HepG2 (cell line): Measurements from ENCODE around the gene ZNF367. TPM values are rescaled to one million over a fixed set of nuclear protein-coding genes. Genes with fewer than 3 reads are reported as not detected.
A peak's percentile ranks its signal among the peaks of the same experiment; 100 is the strongest.

ENCODE experiments used
- CHD2 ChIP-seq: IDR thresholded peaks from 2 replicates; pipeline ENCODE4 v1.6.1; 2011; ENCODE audit warnings: low read depth, low read length, improper control_type of control experiment
- HNRNPLL ChIP-seq: fragments of 200-400 bp; formaldehyde crosslinking; IDR thresholded peaks from 2 replicates; pipeline ENCODE4 v1.6.1; 2017; ENCODE audit warnings: mild to moderate bottlenecking, low read depth, low read length; ENCODE audit not compliant: poor library complexity, severe bottlenecking
- KAT7 ChIP-seq: IDR thresholded peaks from 2 replicates; pipeline ENCODE4 v1.6.1; 2018; ENCODE audit warnings: borderline replicate concordance, missing compliant biosample characterization
- KAT8 ChIP-seq: IDR thresholded peaks from 2 replicates; pipeline ENCODE4 v1.6.1; 2016; ENCODE audit warnings: missing genetic modification reagents, missing compliant biosample characterization
- KDM5B ChIP-seq: sonication (generic); formaldehyde crosslinking; IDR thresholded peaks from 2 replicates; pipeline ENCODE4 v1.4.0; 2020; ENCODE audit warnings: missing genetic modification reagents, mild to moderate bottlenecking, borderline replicate concordance
- KLF13 ChIP-seq: sonication (generic); formaldehyde crosslinking; IDR thresholded peaks from 2 replicates; pipeline ENCODE4 v1.4.0; 2020; ENCODE audit warnings: mild to moderate bottlenecking, missing genetic modification reagents
- PRPF4 ChIP-seq: fragments of 200-400 bp; formaldehyde crosslinking; IDR thresholded peaks from 2 replicates; pipeline ENCODE4 v1.6.1; 2016; ENCODE audit warnings: low read length, low read depth; ENCODE audit not compliant: poor library complexity, severe bottlenecking
- SNAI1 ChIP-seq: sonication (generic); formaldehyde crosslinking; IDR thresholded peaks from 2 replicates; pipeline ENCODE4 v1.5.0; 2020; ENCODE audit warnings: mild to moderate bottlenecking, missing genetic modification reagents, borderline replicate concordance
- ZBTB40 ChIP-seq, 2 experiments: fragments of 450-650 bp in 1 of 2; sonication (generic) in 1 of 2; formaldehyde crosslinking in 1 of 2; IDR thresholded peaks; 2 replicates each; pipeline versions ENCODE4 v1.6.1 to v1.8.0; 2016 to 2022; ENCODE audit warnings: antibody characterized with exemption in 1 of 2, mild to moderate bottlenecking in 1 of 2, missing genetic modification reagents in 1 of 2
- ZNF101 ChIP-seq: sonication (generic); formaldehyde crosslinking; IDR thresholded peaks from 2 replicates; pipeline ENCODE4 v1.4.0; 2020; ENCODE audit warnings: mild to moderate bottlenecking, low read depth, missing genetic modification reagents, borderline replicate concordance
- ZNF329 ChIP-seq: sonication (generic); formaldehyde crosslinking; IDR thresholded peaks from 2 replicates; pipeline ENCODE4 v1.9.0; 2021; ENCODE audit warnings: low read depth, mild to moderate bottlenecking, missing genetic modification reagents
- ZNF383 ChIP-seq: sonication (generic); formaldehyde crosslinking; IDR thresholded peaks from 2 replicates; pipeline ENCODE4 v1.4.0; 2020; ENCODE audit warnings: missing genetic modification reagents, mild to moderate bottlenecking, borderline replicate concordance
- ZNF431 ChIP-seq: sonication (generic); formaldehyde crosslinking; IDR thresholded peaks from 2 replicates; pipeline ENCODE4 v1.9.0; 2022; ENCODE audit warnings: missing genetic modification reagents, low read depth, mild to moderate bottlenecking, borderline replicate concordance
- ZNF451 ChIP-seq: sonication (generic); formaldehyde crosslinking; IDR thresholded peaks from 2 replicates; pipeline ENCODE4 v1.5.0; 2020; ENCODE audit warnings: mild to moderate bottlenecking, missing genetic modification reagents
- ZNF501 ChIP-seq: sonication (generic); formaldehyde crosslinking; IDR thresholded peaks from 2 replicates; pipeline ENCODE4 v1.5.1; 2020; ENCODE audit warnings: mild to moderate bottlenecking, moderate library complexity, missing genetic modification reagents
- ZNF513 ChIP-seq: sonication (generic); formaldehyde crosslinking; conservative IDR thresholded peaks from 2 replicates; pipeline ENCODE4 v1.5.0; 2020; ENCODE audit warnings: missing genetic modification reagents
- ZNF660 ChIP-seq: sonication (generic); formaldehyde crosslinking; IDR thresholded peaks from 2 replicates; pipeline ENCODE4 v1.5.1; 2020; ENCODE audit warnings: mild to moderate bottlenecking, low read depth, missing genetic modification reagents, borderline replicate concordance
- ZNF850 ChIP-seq: sonication (generic); formaldehyde crosslinking; conservative IDR thresholded peaks from 2 replicates; pipeline ENCODE4 v1.9.0; 2021; ENCODE audit warnings: mild to moderate bottlenecking, missing genetic modification reagents
- ZSCAN9 ChIP-seq: IDR thresholded peaks from 2 replicates; pipeline ENCODE4 v1.6.1; 2016; ENCODE audit warnings: borderline replicate concordance
- polyA plus RNA-seq, 8 experiments: library from polyadenylated mRNA; depleted of rRNA in 3 of 8; stranded (reverse) in 7 of 8; unstranded in 1 of 8; fragments of >200 nt; fragmentation: Illumina TruSeq in 4 of 8; extraction: Trizol in 4 of 8; gene quantifications; 2 replicates each; pipeline versions ENCODE4 v1.2.1 to v1.2.3, GENCODE V29; 2011 to 2016; ENCODE audit warnings: low read depth in 4 of 8, missing spikeins in 1 of 8, mixed read lengths in 1 of 8; ENCODE audit not compliant: insufficient read depth in 1 of 8
- total RNA-seq, 5 experiments: library from RNA; depleted of rRNA; stranded (reverse); fragments of >200 nt; fragmentation: Illumina TruSeq; extraction: Trizol; gene quantifications; 2 replicates each; pipeline ENCODE4 v1.2.3, GENCODE V29; 2016; ENCODE audit warnings: low read depth in 1 of 5

The ZNF367 gene
- total and polyA plus RNA-seq, 2 of the 13 experiments (the other 11 are each of a cell fraction or from before 2014, with no cell fraction given) = 2.9 to 7.7 TPM

GRCh38 chr9:96417051-96417586 lies 1.1 kb downstream of the ZNF367 start (continued):
- TF ChIP-seq ZNF513 (CRISPR knock-in tag) (0 out of 2 replicates have a peak, but pooled peaks have one; percentile 68), KAT8 (CRISPR knock-in tag) (peak; percentile 79; the same call in 1 of the 2 replicates), ZNF451 (CRISPR knock-in tag) (peak; percentile 62; the same call in 1 of the 2 replicates), ZNF101 (CRISPR knock-in tag) (0 out of 2 replicates have a peak, but pooled peaks have one; percentile 43), SNAI1 (CRISPR knock-in tag) (peak; percentile 97), KLF13 (CRISPR knock-in tag) (peak; percentile 73; the same call in 1 of the 2 replicates), PRPF4 (no peak), HNRNPLL (peak; percentile 54), CHD2 (no peak), ZNF660 (CRISPR knock-in tag) (0 out of 2 replicates have a peak, but pooled peaks have one; percentile 37), ZNF329 (CRISPR knock-in tag) (peak; percentile 53; the same call in 1 of the 2 replicates), ZNF850 (no peak), KAT7 (CRISPR knock-in tag) (peak; percentile 59; the same call in 1 of the 2 replicates), ZSCAN9 (CRISPR knock-in tag) (no peak; the same call in 1 of the 2 replicates), ZNF501 (CRISPR knock-in tag) (peak; percentile 87), ZNF383 (CRISPR knock-in tag) (0 out of 2 replicates have a peak, but pooled peaks have one; percentile 66), KDM5B (CRISPR knock-in tag) (peak; percentile 85; the same call in 1 of the 2 replicates), ZBTB40 (IDR thresholded peaks at IDR 0.05) (no peak), ZBTB40 (CRISPR knock-in tag; IDR thresholded peaks at IDR 0.05) (peak; percentile 77), ZNF431 (peak; percentile 15; the same call in 1 of the 2 replicates)
